HG03066 (cell line): ENCODE measurements around the gene TIAM2.

ENCODE experiments used
- ATAC-seq: cut with Tn5 transposase; IDR thresholded peaks from one replicate; pipeline ENCODE4 v1.9.1; 2021; ENCODE audit warnings: low read depth; ENCODE audit not compliant: unreplicated experiment

TIAM2 gene

GRCh38 chr6:155021680-155022079, 26.6 kb downstream of the TIAM2 start:
- no peak for ATAC-seq

DNA sequence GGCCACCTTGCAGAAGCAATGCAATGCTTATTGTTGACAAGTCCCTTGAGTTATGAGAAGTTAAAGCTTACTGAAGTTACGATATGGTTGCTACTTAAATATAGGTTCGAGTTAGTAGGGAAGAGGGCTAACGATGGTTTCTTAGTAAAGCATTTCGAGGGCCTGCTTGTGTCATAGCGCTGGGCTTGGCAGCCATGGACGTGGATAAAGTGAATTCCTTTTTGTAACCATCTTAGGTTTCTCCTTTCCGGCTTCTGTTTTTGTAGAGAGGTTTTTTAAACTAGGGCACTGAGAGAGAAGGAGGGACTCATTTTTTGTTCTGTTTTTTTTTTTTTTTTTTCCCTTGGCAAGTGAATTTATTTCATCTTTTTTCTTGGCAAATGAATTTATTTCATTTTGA, 27.6 kb downstream of the TIAM2 start:
- ATAC-seq, result no peak

- ATAC-seq, result no peak
Measured at GRCh38 chr6:155023717-155024116, 28.6 kb downstream of the TIAM2 start.

DNA sequence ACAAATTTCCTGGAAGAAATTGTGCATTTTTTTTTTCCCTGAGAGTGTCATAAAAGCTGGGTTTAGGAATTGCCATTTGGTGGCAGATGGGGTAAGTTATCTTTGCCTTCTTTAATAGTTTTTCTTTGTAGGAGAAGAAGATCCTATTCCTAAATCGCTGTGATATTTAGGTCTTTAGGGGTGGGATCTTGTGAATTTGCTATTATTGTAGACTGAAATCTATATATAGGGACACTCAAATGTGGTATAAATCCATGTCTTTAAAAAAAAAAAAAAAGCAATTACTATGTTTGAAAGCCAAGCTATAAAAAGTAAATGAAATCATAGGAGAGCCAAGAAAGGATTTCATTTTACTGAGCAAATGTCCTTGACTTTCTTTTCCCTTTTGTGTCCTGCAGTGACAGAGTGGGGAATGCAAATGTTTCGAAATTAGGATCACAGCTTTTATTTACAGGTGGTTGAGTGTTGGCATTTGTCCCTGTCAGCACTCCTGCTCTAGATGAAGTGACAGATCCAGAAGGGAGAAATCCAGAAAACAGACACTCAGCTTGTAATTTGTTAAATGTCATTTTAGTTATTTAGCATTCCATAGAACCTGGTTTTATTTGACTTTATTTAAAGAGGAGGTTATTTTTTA, 29.4 kb downstream of the TIAM2 start:
- no peak for ATAC-seq

DNA sequence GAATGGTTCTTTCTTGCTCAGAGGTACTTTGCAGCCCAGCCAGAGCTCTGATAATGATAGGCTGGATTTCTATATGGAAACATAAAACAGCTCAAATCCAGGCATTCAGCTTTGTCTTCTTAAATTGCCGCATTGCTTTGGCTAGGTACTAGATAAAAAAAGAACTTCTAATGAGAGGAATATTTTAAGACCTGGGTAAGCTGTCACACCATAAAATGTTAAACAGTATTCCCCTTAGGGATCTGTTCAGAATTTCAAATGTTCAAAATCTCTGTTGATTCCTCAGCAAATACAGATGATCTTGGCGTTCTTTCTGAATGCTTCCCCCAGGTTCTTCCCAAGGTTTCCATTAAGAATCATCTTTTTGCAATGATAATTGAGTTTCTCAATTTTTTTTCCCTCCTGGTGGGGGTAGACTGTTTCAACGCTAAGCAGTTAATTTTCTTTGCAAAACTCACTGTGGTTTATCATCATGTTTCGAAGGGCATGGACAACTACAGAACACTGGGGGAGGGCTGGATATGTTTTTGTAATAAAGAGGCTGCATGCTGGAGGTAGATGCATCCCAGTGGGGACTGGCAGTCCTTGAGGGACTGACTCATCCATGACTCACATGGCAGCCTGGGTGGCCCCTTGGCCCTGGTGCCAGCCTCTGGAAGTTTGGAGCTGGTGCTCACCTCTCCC, 31.0 kb downstream of the TIAM2 start:
- ATAC-seq, result no peak

DNA sequence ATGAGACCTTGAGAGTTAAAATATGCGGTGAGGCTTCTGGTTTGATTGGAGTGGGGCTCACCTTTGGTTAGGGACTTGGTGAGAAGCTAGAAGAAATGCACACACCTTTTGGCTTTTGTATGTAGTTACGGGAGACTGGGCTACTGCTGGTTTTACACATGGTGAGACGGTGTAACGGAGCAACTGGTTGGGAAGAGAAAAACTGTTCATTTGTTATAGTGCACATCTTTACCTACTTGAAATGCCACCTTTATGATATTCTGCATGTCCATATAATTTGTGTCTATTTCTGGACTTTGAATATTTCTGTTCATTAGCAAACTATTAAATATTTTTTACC, 31.6 kb downstream of the TIAM2 start:
- no peak for ATAC-seq

GRCh38 chr6:155030148-155030720, 35.1 kb downstream of the TIAM2 start:
- no peak for ATAC-seq

DNA sequence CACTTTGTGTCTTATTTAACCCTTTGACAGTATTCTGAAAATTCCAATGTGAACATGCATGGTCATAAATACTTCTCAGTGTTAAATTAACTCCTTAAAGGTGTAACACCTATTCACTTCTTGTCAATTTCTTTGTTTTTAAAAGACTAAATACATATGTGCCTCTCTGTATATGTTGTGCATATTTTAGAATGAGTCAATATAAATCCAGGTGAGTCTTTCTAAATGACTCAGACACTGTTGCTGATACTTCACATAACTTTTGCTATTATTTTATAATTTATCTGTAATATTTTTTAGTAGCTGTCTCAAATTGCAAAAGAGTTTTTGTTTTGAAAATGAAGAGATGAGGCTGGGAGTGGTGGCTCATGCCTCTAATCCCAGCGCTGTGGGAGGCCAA, 36.0 kb downstream of the TIAM2 start:
- ATAC-seq, result no peak

GRCh38 chr6:155033021-155033791, 38.1 kb downstream of the TIAM2 start:
- ATAC-seq, result no peak

DNA sequence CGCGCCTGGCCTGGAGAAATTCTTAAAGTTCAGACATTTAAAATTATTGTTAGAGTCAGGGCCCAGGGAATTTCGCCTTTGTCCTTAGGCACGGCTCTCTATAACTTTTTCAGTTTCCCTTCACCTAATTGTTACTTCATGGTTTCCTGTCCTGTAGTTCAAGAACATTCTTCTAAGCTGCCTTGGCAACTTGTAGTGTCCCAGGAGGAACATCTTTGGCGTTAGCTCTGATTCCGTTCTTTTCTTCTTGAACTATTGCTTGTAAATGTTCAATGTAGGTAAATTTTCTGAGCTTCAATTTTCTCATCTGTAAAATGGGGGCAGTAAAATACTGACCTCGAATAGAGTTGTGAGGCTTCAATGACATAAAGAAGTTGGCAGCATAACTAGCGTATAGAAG, 41.8 kb downstream of the TIAM2 start:
- no peak for ATAC-seq

GRCh38 chr6:155038104-155038503, 43.0 kb downstream of the TIAM2 start:
- ATAC-seq, result no peak

GRCh38 chr6:155038527-155038926, 43.4 kb downstream of the TIAM2 start:
- ATAC-seq, result no peak

- ATAC-seq, result no peak
Measured at GRCh38 chr6:155039618-155040017, 44.5 kb downstream of the TIAM2 start.

DNA sequence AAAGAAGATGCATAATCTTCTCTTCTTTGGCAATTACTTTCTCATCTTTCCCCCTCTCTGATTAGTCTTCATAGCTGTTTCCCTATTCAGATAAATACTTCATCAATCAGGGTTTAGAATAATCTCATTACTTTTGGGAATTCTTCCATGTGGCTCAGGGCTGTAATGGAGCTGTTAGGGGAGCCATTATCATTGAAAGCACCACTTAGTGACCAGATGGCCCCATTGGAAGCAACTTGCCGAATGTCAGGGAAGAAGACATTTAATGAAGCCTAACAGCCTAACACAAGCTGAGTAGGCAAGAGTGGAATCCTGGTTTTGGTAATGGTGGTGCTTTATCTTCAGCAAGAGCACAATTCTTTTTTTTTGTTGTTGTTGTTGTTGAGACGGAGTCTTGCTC, 45.0 kb downstream of the TIAM2 start:
- no peak for ATAC-seq

DNA sequence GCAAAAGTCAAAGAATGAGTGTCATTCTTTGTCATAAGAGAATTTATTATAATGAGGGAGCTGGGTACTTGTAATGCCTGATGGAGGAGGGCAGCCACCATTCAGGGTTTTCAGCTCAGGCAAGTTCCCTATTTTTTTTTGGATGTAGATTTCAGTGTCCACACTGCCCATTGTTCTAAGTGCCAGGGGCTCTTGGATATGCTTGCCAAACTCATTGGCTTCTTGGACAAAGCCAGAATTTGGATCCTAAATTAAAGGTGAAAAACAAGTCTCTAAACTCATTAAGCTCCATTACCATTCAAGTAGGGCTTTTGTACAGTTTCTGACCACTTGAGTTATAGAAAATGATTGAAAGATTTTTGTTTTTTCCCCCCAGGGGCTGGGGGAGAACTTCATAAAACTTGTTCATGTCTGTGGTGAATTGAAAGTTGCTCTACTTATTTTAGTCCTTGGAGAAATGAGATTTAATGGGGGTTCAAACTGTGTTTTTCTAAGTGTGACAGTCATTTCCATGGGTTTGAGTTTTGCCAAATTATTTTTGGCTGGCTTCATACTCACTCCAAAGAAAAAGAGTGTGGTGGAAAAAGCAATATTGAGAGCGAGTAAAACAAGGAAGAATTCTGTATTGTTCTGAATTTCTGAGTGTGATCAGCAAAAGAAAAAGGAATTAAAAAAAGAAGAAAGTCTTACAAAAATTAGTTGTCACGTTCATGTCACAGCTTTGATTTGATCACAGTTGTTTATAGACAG, 46.0 kb downstream of the TIAM2 start:
- no peak for ATAC-seq

DNA sequence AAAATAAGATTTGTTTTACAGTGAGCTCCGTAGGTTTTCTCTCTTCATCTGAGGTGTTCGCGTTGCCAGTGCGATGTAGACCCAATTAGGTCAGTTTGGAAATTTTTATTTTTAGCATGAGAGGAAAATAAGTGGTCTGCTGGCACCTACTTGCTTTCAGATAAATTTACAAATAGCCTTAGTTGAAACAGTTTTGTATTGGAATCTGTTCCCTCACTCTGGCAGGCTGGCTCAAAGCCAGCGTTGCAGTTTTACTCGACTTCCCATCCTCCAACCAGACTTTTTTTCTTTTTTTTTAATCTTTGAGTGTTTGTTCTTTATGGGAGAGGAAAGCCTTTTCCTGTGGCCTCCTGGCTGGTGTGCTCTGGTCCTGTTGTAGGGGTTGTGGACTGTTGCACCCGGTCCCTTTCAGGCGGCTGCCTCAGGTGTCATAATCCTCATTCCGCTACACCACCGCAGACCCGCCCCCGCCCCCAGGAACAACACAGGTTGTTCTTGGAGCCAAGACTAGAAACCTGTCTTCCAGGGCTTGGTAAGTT, 46.7 kb downstream of the TIAM2 start:
- no peak for ATAC-seq

GRCh38 chr6:155042983-155043382, 47.9 kb downstream of the TIAM2 start:
- no peak for ATAC-seq

GRCh38 chr6:155045561-155046404, 50.7 kb downstream of the TIAM2 start:
- ATAC-seq, result no peak

- ATAC-seq, result no peak
Measured at GRCh38 chr6:155047523-155047922, 52.4 kb downstream of the TIAM2 start.

DNA sequence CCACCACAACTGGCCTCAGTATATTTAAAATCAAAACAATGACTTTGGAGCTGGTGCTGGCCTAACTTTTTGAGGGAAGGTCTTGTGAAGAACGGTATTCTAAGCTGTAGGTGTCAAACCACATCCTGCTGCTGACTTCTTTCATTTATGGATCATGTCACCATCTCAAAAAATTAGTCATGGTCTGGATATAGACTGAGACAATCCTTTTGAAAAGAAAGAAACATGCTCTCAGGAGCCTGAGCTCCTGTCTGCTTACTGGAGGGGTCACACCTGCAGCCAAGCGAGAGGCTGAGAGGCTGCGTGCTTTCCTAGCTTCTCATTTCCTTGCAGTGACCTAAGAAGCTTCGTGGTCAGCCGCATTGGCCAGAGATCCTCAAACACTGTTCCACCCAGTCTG, 55.2 kb downstream of the TIAM2 start:
- ATAC-seq, result peak; percentile 82
